IMR-90 (cell line): ENCODE data around the gene TMEM213. TPM values are rescaled to one million over a fixed set of nuclear protein-coding genes. Genes with fewer than 3 reads are reported as not detected.

Experiments used
- ATAC-seq: fragments of 200-7000 bp; cut with Tn5 transposase; 2 replicates; pipeline ENCODE4 v1.9.1; 2020; ENCODE audit warnings: low read depth, mild to moderate bottlenecking, moderate library complexity
- BruUV-seq: library from RNA; stranded (reverse); fragments of 400-500 nt; replicated peaks from 2 replicates; lab custom pipeline; 2021; lab: Mats Ljungman, UMichigan
- CTCF ChIA-PET: fragments of 300-600 bp; formaldehyde crosslinking; extraction: SDS; loops from one replicate; lab custom pipeline; 2021; ENCODE audit warnings: antibody characterized with exemption; lab: Yijun Ruan, JAX
- POLR2A ChIA-PET: fragments of 300-600 bp; sonication (Branson Sonifier 250); formaldehyde crosslinking; loops from one replicate; lab custom pipeline; 2022; ENCODE audit warnings: antibody characterized with exemption; ENCODE audit not compliant: unreplicated experiment; lab: Charles Lee
- DNase-seq: peaks from one replicate; pipeline ENCODE4 v3.0.0; 2013
- H2AFZ ChIP-seq: replicated peaks from 2 replicates; pipeline ENCODE3; 2013; ENCODE audit warnings: low read length, mild to moderate bottlenecking; ENCODE audit not compliant: poor library complexity
- H2AK5ac ChIP-seq: 2 replicates; pipeline ENCODE4 v1.6.1; 2013; ENCODE audit warnings: low read depth, low read length, inconsistent platforms
- H2AK9ac ChIP-seq: replicated peaks from 2 replicates; pipeline ENCODE3; 2013; ENCODE audit warnings: mild to moderate bottlenecking, low read depth, low read length, moderate library complexity; ENCODE audit not compliant: poor library complexity
- H2BK120ac ChIP-seq: 2 replicates; pipeline ENCODE4 v1.6.1; 2013; ENCODE audit warnings: low read depth, low read length, inconsistent platforms
- H2BK15ac ChIP-seq: 3 replicates; pipeline ENCODE4 v1.6.1; 2013; ENCODE audit warnings: low read depth, low read length, inconsistent platforms
- H2BK20ac ChIP-seq: 2 replicates; pipeline ENCODE4 v1.6.1; 2013; ENCODE audit warnings: low read depth, mild to moderate bottlenecking, inconsistent platforms, low read length, moderate library complexity
- H2BK5ac ChIP-seq: 2 replicates; pipeline ENCODE4 v1.6.1; 2013; ENCODE audit warnings: mild to moderate bottlenecking, low read depth, low read length, inconsistent platforms; ENCODE audit not compliant: poor library complexity, severe bottlenecking
- H3K14ac ChIP-seq: replicated peaks from 2 replicates; pipeline ENCODE4 v1.6.1; 2013; ENCODE audit warnings: low read depth, low read length, inconsistent platforms
- H3K18ac ChIP-seq: 2 replicates; pipeline ENCODE4 v1.6.1; 2013; ENCODE audit warnings: low read depth, low read length, control low read depth
- H3K23ac ChIP-seq: 2 replicates; pipeline ENCODE4 v1.6.1; 2013; ENCODE audit warnings: low read depth, low read length, inconsistent platforms
- H3K27ac ChIP-seq: 2 replicates; pipeline ENCODE4 v1.5.1; 2013; ENCODE audit warnings: mild to moderate bottlenecking, control low read depth, low read length; ENCODE audit not compliant: insufficient read depth
- H3K27me3 ChIP-seq: 2 replicates; pipeline ENCODE4 v1.6.1; 2013; ENCODE audit warnings: low read length; ENCODE audit not compliant: control insufficient read depth, insufficient read depth
- H3K36me3 ChIP-seq: 2 replicates; pipeline ENCODE4 v1.6.1; 2013; ENCODE audit warnings: low read length, mixed read lengths; ENCODE audit not compliant: control insufficient read depth, insufficient read depth
- H3K4ac ChIP-seq: 2 replicates; pipeline ENCODE4 v1.6.1; 2013; ENCODE audit warnings: low read depth, low read length, inconsistent platforms
- H3K4me1 ChIP-seq: 2 replicates; pipeline ENCODE4 v1.6.1; 2013; ENCODE audit warnings: low read length, mixed read lengths; ENCODE audit not compliant: control insufficient read depth, insufficient read depth
- H3K4me2 ChIP-seq: 2 replicates; pipeline ENCODE4 v1.6.1; 2013; ENCODE audit warnings: low read depth, mild to moderate bottlenecking, control low read depth, low read length, moderate library complexity
- H3K4me3 ChIP-seq: 2 replicates; pipeline ENCODE4 v1.5.1; 2013; ENCODE audit warnings: low read depth, mild to moderate bottlenecking, control low read depth, low read length, moderate library complexity; ENCODE audit not compliant: insufficient read depth
- H3K56ac ChIP-seq: 2 replicates; pipeline ENCODE4 v1.6.1; 2013; ENCODE audit warnings: low read length, inconsistent platforms; ENCODE audit not compliant: insufficient read depth; ENCODE audit errors: extremely low read depth
- H3K79me1 ChIP-seq, 2 experiments: 2 replicates each; pipeline ENCODE4 v1.6.1; 2013; ENCODE audit warnings: low read length in 2 of 2, inconsistent platforms in 1 of 2, low read depth in 1 of 2
- H3K9ac ChIP-seq: 2 replicates; pipeline ENCODE4 v1.6.1; 2013; ENCODE audit warnings: low read depth, low read length, control low read depth
- H3K9me1 ChIP-seq: 2 replicates; pipeline ENCODE4 v1.6.1; 2013; ENCODE audit warnings: low read length, inconsistent platforms; ENCODE audit not compliant: insufficient read depth
- H3K9me3 ChIP-seq: 2 replicates; pipeline ENCODE4 v1.6.1; 2013; ENCODE audit warnings: low read length; ENCODE audit not compliant: control insufficient read depth, insufficient read depth
- H4K20me1 ChIP-seq: 2 replicates; pipeline ENCODE4 v1.6.1; 2013; ENCODE audit warnings: low read length, inconsistent platforms; ENCODE audit not compliant: insufficient read depth
- H4K5ac ChIP-seq: 2 replicates; pipeline ENCODE4 v1.6.1; 2013; ENCODE audit warnings: mild to moderate bottlenecking, low read depth, low read length, control low read depth
- H4K8ac ChIP-seq, 2 experiments: 2 replicates each; pipeline ENCODE4 v1.6.1; 2013; ENCODE audit warnings: low read depth in 2 of 2, low read length in 2 of 2, control low read depth in 1 of 2, inconsistent platforms in 1 of 2
- H4K91ac ChIP-seq: 2 replicates; pipeline ENCODE4 v1.6.1; 2013; ENCODE audit warnings: low read depth, low read length, inconsistent platforms; ENCODE audit not compliant: insufficient read depth
- BHLHE40 ChIP-seq: fragments of 150-350 bp; IDR thresholded peaks from 2 replicates; pipeline ENCODE4 v1.6.1; 2016; ENCODE audit warnings: mild to moderate bottlenecking, low read depth, low read length
- CHD1 ChIP-seq: IDR thresholded peaks from 2 replicates; pipeline ENCODE4 v1.6.1; 2012; ENCODE audit warnings: low read depth, low read length, improper control_type of control experiment
- ELK1 ChIP-seq: fragments of 150-350 bp; IDR thresholded peaks from 2 replicates; pipeline ENCODE4 v1.6.1; 2016; ENCODE audit warnings: low read depth, mild to moderate bottlenecking, low read length, moderate library complexity, borderline replicate concordance
- FOS ChIP-seq: fragments of 150-350 bp; IDR thresholded peaks from 2 replicates; pipeline ENCODE4 v1.6.1; 2016; ENCODE audit warnings: low read depth, low read length
- MAZ ChIP-seq: IDR thresholded peaks from 2 replicates; pipeline ENCODE4 v1.6.1; 2012; ENCODE audit warnings: low read depth, mild to moderate bottlenecking, low read length, improper control_type of control experiment, moderate library complexity, borderline replicate concordance
- MXI1 ChIP-seq: IDR thresholded peaks from 2 replicates; pipeline ENCODE4 v1.6.1; 2012; ENCODE audit warnings: low read depth, mild to moderate bottlenecking, low read length, moderate library complexity, borderline replicate concordance
- RAD21 ChIP-seq: IDR thresholded peaks from 2 replicates; pipeline ENCODE4 v1.6.1; 2012; ENCODE audit warnings: low read length, improper control_type of control experiment
- RCOR1 ChIP-seq: IDR thresholded peaks from 2 replicates; pipeline ENCODE4 v1.6.1; 2012; ENCODE audit warnings: mild to moderate bottlenecking, low read length, improper control_type of control experiment; ENCODE audit not compliant: insufficient replicate concordance
- RFX5 ChIP-seq: IDR thresholded peaks from 2 replicates; pipeline ENCODE4 v1.8.0; 2012; ENCODE audit warnings: low read depth, mild to moderate bottlenecking, low read length, moderate library complexity
- SMC3 ChIP-seq: fragments of 150-350 bp; IDR thresholded peaks from 2 replicates; pipeline ENCODE4 v1.6.1; 2016; ENCODE audit warnings: low read depth, mild to moderate bottlenecking, antibody characterized with exemption, low read length, moderate library complexity
- USF2 ChIP-seq: fragments of 150-350 bp; IDR thresholded peaks from 2 replicates; pipeline ENCODE4 v1.6.1; 2017; ENCODE audit warnings: mild to moderate bottlenecking, antibody characterized with exemption, low read length, low read depth
- WGBS, 2 experiments: methylation state at CpG; one replicate each; pipeline versions ENCODE4 v1.1.5 to v1.1.7; 2013; ENCODE audit warnings: missing lambda C conversion rate in 2 of 2; ENCODE audit not compliant: insufficient read length in 1 of 2; ENCODE audit errors: extremely low coverage in 2 of 2; 5-methylcytosine and 5-hydroxymethylcytosine counted together
- dilution Hi-C: fragments of 300-500 bp; cut with HindIII; formaldehyde crosslinking; loops from one replicate; pipeline ENCODE4 v1.14.3; 2018; ENCODE audit warnings: low sequenced_read_pairs; ENCODE audit not compliant: unreplicated experiment
- in situ Hi-C: fragments of 300-500 bp; cut with MboI; formaldehyde crosslinking; loops from 3 replicates; pipeline ENCODE4 v1.14.3; 2019; ENCODE audit warnings: low sequenced_read_pairs, inconsistent platforms, mixed read lengths
- intact Hi-C: fragments of 100-400 bp; cut with micrococcal nuclease; formaldehyde crosslinking; loops from 2 replicates; pipeline ENCODE4 v1.10.0; 2022
- polyA plus RNA-seq, 3 experiments: library from polyadenylated mRNA; depleted of rRNA; stranded (reverse); fragments of >200 nt; gene quantifications; 2 replicates each; pipeline ENCODE4 v1.2.3, GENCODE V29; 2012; ENCODE audit warnings: low replicate concordance in 1 of 3
- total RNA-seq: library from RNA; depleted of rRNA; stranded (reverse); fragments of >200 nt; gene quantifications from 2 replicates; pipeline ENCODE4 v1.2.3, GENCODE V29; 2012

Gene TMEM213
- total and polyA plus RNA-seq, 2 of the 4 experiments (the other 2 are of a cell fraction): not detected

- in situ Hi-C loops (no loop called here), dilution Hi-C loops (no loop called here), intact Hi-C loops (no loop called here)
- Histone ChIP-seq H2AFZ (no peak overlapping the region), H3K9me1 (0 out of 2 replicates have a peak, but pooled peaks cover 3% of the 10 kb centered on the region), H3K79me1 (no peaks in the 10 kb centered on the region), H3K4me3 (no peak overlapping the region), H3K9me3 (no peaks in the 10 kb centered on the region), H3K27ac (no peak overlapping the region), H2BK15ac (no peak overlapping the region), H2BK120ac (no peak overlapping the region), H3K9ac (no peak overlapping the region), H3K23ac (no peak overlapping the region), H4K8ac (no peak overlapping the region), H2AK5ac (no peak overlapping the region), H4K20me1 (no peaks in the 10 kb centered on the region), H4K5ac (no peak overlapping the region), H3K36me3 (no peaks in the 10 kb centered on the region), H2BK5ac (no peak overlapping the region), H3K14ac (no peak overlapping the region), H3K27me3 (no peaks in the 10 kb centered on the region), H3K18ac (no peak overlapping the region), H3K4ac (no peak overlapping the region), H2AK9ac (no peak overlapping the region), H3K56ac (no peak overlapping the region), H3K4me1 (no peaks in the 10 kb centered on the region), H2BK20ac (no peak overlapping the region), H4K91ac (no peak overlapping the region), H3K4me2 (no peak overlapping the region)
- WGBS, 2 experiments: 97% methylated on average over 5 of the region's 11 CpGs; no CpG with 5 or more reads in 1 of the 2 experiments
- no TSS peak for BruUV-seq
- POLR2A ChIA-PET: no interaction called here
- ATAC-seq (no peak), DNase-seq (no peak)
- CTCF ChIA-PET: no interaction called here
- TF ChIP-seq RFX5 (no peak), USF2 (no peak), RCOR1 (no peak), MXI1 (no peak), CHD1 (no peak), BHLHE40 (no peak), MAZ (no peak), ELK1 (no peak), SMC3 (no peak), RAD21 (no peak), FOS (no peak)
Observed at GRCh38 chr7:138835087-138835486, 37.3 kb downstream of the TMEM213 start.
